ENCODE results near the gene ELK3.
A peak's percentile ranks its signal among the peaks of the same experiment; 100 is the strongest.
"Not testable (repeated sequence)": the region's sequence is repeated elsewhere in the genome, so short reads cannot be mapped to it uniquely, and the experiment has no call there.

The ELK3 gene

DNA sequence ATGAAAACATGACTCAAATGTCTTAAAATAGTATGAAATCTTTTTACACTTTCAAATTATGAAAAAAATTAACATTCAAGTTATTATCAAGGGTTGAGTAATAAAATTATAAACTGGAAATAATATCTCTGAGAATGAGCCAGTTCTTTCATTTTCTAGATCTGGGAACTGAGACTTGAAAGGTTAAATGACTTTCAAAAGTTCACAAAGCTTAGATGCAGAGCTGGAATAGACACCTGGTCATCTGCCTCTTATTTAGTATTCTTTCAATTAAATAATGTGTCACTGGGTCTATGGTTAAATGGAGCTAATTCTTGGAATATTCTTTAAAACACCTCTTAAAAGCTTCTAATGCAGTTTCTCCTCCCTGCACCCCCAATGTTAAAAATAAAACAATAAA is 119.4 kb downstream of the ELK3 start:
- Histone ChIP-seq H3K27ac (no peak overlapping the region), H3K9me3 (replicated peaks in 1 of 11) (no peaks in the 10 kb centered on the region), H3K9ac (no peak overlapping the region), H3K27me3 (no peaks in the 10 kb centered on the region), H3K4me1 (no peaks in the 10 kb centered on the region; a peak in 1 of 20 replicates), H3K4me2 (no peak overlapping the region), H3K4me3 (no peak overlapping the region), H4K20me1 (peaks cover 0 to 30% (median 12%) of the 10 kb centered on the region in 11 experiments; a peak in 9 of 22 replicates), H3K36me3 (peaks cover 27 to 50% (median 41%) of the 10 kb centered on the region in 11 experiments; a peak in 21 of 22 replicates)
- no peak for TF ChIP-seq Cebpa-rat (IDR thresholded peaks at IDR 0.05)

DNA sequence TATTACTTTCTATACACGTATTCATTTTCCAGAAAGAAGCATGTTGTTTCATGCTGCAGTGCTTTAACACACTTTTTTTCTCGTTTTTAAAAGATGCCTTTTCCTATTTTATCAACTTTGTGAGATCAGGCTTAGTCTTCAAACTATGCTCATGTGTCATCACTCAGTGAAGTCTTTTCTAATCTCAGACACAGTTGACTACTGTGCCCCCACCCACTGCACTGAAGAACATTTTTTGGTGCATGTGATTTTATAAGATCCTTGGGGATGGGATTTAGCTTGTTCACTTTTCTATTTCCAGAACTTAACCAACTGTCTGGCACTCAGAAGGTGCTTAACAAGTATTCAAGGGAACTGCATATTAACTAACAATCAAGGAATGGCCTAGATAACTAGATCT is 120.5 kb downstream of the ELK3 start:
- peaks cover 20 to 39% (median 33%) of the 10 kb centered on the region in 11 experiments; a peak in 20 of 22 replicates for H3K36me3 ChIP-seq
- no peak overlapping the region for H3K4me3 ChIP-seq
- TF ChIP-seq Cebpa-rat (IDR thresholded peaks at IDR 0.05): no peak
- H3K9me3 ChIP-seq (replicated peaks in 1 of 11): no peaks in the 10 kb centered on the region; a peak in 2 of 22 replicates
- H3K4me2 ChIP-seq: no peak overlapping the region
- no peak overlapping the region for H3K27ac ChIP-seq
- H3K27me3 ChIP-seq: no peaks in the 10 kb centered on the region
- H4K20me1 ChIP-seq: peaks cover 0 to 24% (median 12%) of the 10 kb centered on the region in 11 experiments; a peak in 9 of 22 replicates
- H3K4me1 ChIP-seq: no peaks in the 10 kb centered on the region; a peak in 1 of 20 replicates
- H3K9ac ChIP-seq: no peak overlapping the region

DNA sequence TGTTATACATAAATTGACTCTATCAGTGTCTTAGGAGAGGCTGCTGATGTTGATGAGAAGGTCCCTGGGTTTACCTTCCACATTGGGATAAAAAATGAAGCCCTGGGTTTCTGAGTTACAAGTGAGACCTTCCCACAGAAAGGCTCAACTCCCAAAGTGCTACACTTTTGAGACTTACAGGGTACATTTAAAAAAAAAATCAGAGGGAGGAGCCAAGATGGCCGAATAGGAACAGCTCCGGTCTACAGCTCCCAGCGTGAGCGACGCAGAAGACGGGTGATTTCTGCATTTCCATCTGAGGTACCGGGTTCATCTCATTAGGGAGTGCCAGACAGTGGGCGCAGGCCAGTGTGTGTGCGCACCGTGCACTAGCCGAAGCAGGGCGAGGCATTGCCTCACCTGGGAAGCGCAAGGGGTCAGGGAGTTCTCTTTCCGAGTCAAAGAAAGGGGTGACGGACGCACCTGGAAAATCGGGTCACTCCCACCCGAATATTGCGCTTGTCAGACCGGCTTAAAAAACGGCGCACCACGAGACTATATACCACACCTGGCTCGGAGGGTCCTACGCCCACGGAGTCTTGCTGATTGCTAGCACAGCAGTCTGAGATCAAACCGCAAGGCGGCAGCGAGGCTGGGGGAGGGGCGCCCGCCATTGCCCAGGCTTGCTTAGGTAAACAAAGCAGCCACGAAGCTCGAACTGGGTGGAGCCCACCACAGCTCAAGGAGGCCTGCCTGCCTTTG is 121.7 kb downstream of the ELK3 start:
- not testable (repeated sequence) for H3K9me3 ChIP-seq (replicated peaks in 1 of 11); H3K4me1 ChIP-seq; H3K27me3 ChIP-seq
- Histone ChIP-seq H3K4me2 (peak overlapping the region; percentile 9 to 52 (median 33); a peak in 18 of 22 replicates), H3K36me3 (peaks cover 15 to 28% (median 22%) of the 10 kb centered on the region in 11 experiments; a peak in 20 of 22 replicates), H3K9ac (peak overlapping the region; percentile 38 to 69 (median 62); a peak in 20 of 22 replicates), H4K20me1 (peaks cover 0 to 24% (median 12%) of the 10 kb centered on the region in 11 experiments; a peak in 9 of 22 replicates), H3K27ac (peak overlapping the region in 10 of 11 experiments; percentile 12 to 71 (median 58); a peak in 18 of 22 replicates), H3K4me3 (peak overlapping the region; percentile 46 to 66 (median 56))

DNA sequence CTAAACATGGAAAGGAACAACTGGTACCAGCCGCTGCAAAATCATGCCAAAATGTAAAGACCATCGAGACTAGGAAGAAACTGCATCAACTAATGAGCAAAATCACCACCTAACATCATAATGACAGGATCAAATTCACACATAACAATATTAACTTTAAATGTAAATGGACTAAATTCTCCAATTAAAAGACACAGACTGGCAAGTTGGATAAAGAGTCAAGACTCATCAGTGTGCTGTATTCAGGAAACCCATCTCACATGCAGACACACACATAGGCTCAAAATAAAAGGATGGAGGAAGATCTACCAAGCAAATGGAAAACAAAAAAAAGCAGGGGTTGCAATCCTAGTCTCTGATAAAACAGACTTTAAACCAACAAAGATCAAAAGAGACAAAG is 123.6 kb downstream of the ELK3 start:
- H3K4me3 ChIP-seq: not testable (repeated sequence)

More for the DNA sequence above, 123.6 kb downstream of the ELK3 start:
- not testable (repeated sequence) for H3K4me2 ChIP-seq, H3K9ac ChIP-seq, H3K27ac ChIP-seq, H3K27me3 ChIP-seq, H3K4me1 ChIP-seq
- peaks cover 8 to 11% (median 11%) of the 10 kb centered on the region in 11 experiments; a peak in 19 of 22 replicates for H3K9me3 ChIP-seq (replicated peaks in 1 of 11)
- peaks cover 0 to 20% (median 12%) of the 10 kb centered on the region in 11 experiments; a peak in 9 of 22 replicates for H4K20me1 ChIP-seq
- H3K36me3 ChIP-seq: peaks cover 14 to 20% (median 16%) of the 10 kb centered on the region in 11 experiments

All from BLaER1 treated with 17β-estradiol and CSF1 and Interleukin-3, amounts not matched to agents 10 nM and 100 nM (cell line).